Nephron (organoid): Measurements from ENCODE around the gene ZNF362.
A peak's percentile ranks its signal among the peaks of the same experiment; 100 is the strongest.

ENCODE experiments used
- H3K27ac Mint-ChIP-seq, 3 experiments: 2 replicates each; pipeline ENCODE4 v1.8.0; 2020; ENCODE audit warnings: mixed read lengths in 3 of 3, mild to moderate bottlenecking in 2 of 3, moderate library complexity in 1 of 3
- H3K27me3 Mint-ChIP-seq: 2 replicates; pipeline ENCODE4 v1.8.0; 2021; ENCODE audit warnings: low read depth, mild to moderate bottlenecking, moderate library complexity, mixed read lengths
- H3K36me3 Mint-ChIP-seq: 2 replicates; pipeline ENCODE4 v1.8.0; 2020; ENCODE audit warnings: low read depth, mixed read lengths
- H3K4me1 Mint-ChIP-seq: 2 replicates; pipeline ENCODE4 v1.8.0; 2020; ENCODE audit warnings: mixed read lengths
- H3K4me3 Mint-ChIP-seq, 3 experiments: 2 replicates each; pipeline ENCODE4 v1.8.0; 2020; ENCODE audit warnings: mild to moderate bottlenecking in 3 of 3, mixed read lengths in 3 of 3, moderate library complexity in 2 of 3
- H3K9me3 Mint-ChIP-seq: 2 replicates; pipeline ENCODE4 v1.8.0; 2020; ENCODE audit warnings: mixed read lengths
- TF ChIP-seq, protein P1 (sequence below), 3 experiments: fragments of 200-600 bp; sonication (generic); IDR thresholded peaks; one replicate each; pipeline ENCODE4 v1.5.0; 2021; ENCODE audit warnings: antibody characterized with exemption in 3 of 3; ENCODE audit not compliant: unreplicated experiment in 3 of 3

The ZNF362 gene

DNA sequence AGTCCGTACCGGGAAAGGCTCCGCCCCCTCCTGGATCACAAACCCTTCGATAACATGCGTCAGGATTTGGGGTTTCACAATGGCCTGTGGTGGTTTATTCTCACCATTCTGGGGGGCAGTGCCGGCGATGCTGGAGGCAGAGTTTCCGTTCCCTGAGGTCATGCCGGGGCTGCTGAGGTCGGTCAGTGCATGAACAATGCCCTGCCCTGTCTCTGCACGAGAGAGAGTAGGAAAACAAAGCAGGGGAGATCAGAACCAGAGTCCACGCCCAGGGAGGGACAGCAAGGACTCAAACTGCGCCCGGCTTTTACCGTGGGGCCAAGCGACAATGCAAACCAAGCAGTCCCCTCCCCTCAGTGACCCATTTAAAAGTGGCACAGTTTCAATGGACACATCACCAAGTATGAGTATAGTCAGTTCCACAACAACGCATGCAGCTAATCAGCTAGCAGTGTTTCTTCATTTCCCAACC lies 77.8 kb downstream of the ZNF362 start:
- Mint-ChIP-seq H3K27ac (peak overlapping the region in 2 of 3 experiments; percentile 32 to 66), H3K9me3 (no peaks in the 10 kb centered on the region), H3K36me3 (peaks cover 64% of the 10 kb centered on the region), H3K4me3 (no peak overlapping the region), H3K27me3 (no peaks in the 10 kb centered on the region), H3K4me1 (peaks cover 67% of the 10 kb centered on the region)
- TF ChIP-seq, protein P1, sequence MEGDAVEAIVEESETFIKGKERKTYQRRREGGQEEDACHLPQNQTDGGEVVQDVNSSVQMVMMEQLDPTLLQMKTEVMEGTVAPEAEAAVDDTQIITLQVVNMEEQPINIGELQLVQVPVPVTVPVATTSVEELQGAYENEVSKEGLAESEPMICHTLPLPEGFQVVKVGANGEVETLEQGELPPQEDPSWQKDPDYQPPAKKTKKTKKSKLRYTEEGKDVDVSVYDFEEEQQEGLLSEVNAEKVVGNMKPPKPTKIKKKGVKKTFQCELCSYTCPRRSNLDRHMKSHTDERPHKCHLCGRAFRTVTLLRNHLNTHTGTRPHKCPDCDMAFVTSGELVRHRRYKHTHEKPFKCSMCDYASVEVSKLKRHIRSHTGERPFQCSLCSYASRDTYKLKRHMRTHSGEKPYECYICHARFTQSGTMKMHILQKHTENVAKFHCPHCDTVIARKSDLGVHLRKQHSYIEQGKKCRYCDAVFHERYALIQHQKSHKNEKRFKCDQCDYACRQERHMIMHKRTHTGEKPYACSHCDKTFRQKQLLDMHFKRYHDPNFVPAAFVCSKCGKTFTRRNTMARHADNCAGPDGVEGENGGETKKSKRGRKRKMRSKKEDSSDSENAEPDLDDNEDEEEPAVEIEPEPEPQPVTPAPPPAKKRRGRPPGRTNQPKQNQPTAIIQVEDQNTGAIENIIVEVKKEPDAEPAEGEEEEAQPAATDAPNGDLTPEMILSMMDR (IDR thresholded peaks at IDR 0.05; ENCODE audit: unreplicated experiment in 3 of 3): no peak

DNA sequence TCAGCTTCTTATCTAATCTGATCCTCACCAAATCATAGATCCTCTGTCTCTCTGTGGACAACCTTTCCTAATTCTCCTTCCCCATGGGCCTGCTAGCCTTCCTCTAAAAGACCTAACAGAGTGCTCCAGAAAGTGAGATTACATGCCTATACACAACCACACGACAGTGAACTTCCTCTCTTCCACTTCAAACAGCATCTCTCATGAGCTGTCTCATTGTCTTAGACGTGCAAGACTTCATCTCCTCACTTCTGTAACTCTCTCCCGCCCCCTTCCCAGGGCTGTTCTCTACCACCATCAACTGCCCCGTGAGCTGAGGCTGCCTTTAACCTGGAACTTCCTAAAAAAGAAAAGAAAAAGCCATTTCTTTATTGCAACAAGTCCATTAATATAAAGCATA lies 78.7 kb downstream of the ZNF362 start:
- TF ChIP-seq, protein P1 (IDR thresholded peaks at IDR 0.05; ENCODE audit: unreplicated experiment in 3 of 3): no peak
- H3K27me3 Mint-ChIP-seq: no peaks in the 10 kb centered on the region
- no peaks in the 10 kb centered on the region for H3K9me3 Mint-ChIP-seq
- peak overlapping the region; percentile 32 to 40 (median 37) for H3K27ac Mint-ChIP-seq
- no peak overlapping the region for H3K4me3 Mint-ChIP-seq
- peaks cover 58% of the 10 kb centered on the region for H3K36me3 Mint-ChIP-seq
- peaks cover 76% of the 10 kb centered on the region for H3K4me1 Mint-ChIP-seq

DNA sequence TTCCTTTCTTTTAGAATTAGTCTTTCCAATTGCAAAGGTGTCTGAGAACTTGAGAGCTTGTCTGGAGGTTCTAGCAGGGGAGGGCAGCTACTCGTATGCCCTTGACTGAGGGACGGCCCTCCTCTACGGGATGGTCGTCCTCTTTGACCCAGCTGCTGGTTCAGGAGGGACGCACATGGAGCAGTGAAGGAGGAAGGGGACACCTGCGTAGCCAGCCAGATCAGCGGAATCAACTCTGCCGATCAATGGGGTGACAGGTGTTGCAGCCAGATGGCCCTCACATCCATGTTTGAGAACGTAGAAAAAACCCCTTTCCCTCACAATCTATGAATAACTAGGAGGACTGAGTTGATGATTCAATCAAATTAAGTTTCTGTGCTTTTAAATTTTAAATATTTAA lies 80.3 kb downstream of the ZNF362 start:
- peaks cover 54% of the 10 kb centered on the region for H3K36me3 Mint-ChIP-seq
- peak overlapping the region; percentile 13 to 76 (median 39) for H3K27ac Mint-ChIP-seq
- TF ChIP-seq, protein P1 (IDR thresholded peaks at IDR 0.05; ENCODE audit: unreplicated experiment in 3 of 3): no peak
- no peak overlapping the region for H3K4me3 Mint-ChIP-seq
- no peaks in the 10 kb centered on the region for H3K27me3 Mint-ChIP-seq
- no peaks in the 10 kb centered on the region for H3K9me3 Mint-ChIP-seq
- H3K4me1 Mint-ChIP-seq: peaks cover 89% of the 10 kb centered on the region

DNA sequence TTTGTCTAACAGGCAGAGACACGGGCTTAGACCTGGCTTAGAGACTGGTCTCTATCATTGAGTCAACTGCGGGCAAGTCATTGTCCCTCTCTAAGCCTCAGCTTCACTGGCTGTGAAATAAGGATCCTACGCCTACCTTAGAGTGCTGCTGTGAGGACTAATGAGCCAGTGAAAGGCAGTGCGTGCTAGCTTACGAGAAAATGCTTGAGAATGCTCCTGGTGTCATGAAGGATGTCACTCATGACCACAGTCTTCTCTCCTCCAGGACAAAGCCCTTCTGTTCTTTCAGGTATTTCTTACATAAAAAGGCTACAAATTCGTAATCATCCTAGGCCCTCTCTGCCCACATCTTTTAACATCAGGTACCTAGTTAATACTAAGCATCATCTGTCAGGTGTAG lies 81.1 kb downstream of the ZNF362 start:
- no peaks in the 10 kb centered on the region for H3K9me3 Mint-ChIP-seq
- peaks cover 48% of the 10 kb centered on the region for H3K36me3 Mint-ChIP-seq
- H3K4me1 Mint-ChIP-seq: peaks cover 90% of the 10 kb centered on the region
- no peaks in the 10 kb centered on the region for H3K27me3 Mint-ChIP-seq
- H3K27ac Mint-ChIP-seq: peak overlapping the region; percentile 76 to 90 (median 85)
- H3K4me3 Mint-ChIP-seq: no peak overlapping the region
- TF ChIP-seq, protein P1 (IDR thresholded peaks at IDR 0.05; ENCODE audit: unreplicated experiment in 3 of 3): no peak

DNA sequence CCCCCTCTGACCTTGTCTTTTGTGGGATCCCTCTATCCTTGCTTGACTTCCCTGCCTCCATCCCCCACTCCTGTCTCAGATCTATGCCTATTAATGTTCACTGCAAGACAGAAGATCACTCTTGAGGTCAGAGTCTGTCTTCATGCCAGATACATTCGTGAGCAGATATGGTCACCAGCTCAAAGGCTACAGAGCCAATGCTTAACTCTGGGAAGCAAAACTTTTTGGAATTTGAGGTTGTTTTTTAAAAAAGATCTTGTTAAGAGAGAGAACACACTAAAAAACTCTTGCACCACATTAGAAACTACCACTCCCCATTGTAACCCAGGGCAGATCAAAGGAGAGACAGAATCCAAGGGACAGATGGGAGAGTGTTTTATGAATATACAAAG lies 81.8 kb downstream of the ZNF362 start:
- Mint-ChIP-seq H3K4me3 (peak overlapping the region; percentile 0 to 15 (median 9)), H3K4me1 (peaks cover 90% of the 10 kb centered on the region), H3K27me3 (no peaks in the 10 kb centered on the region), H3K27ac (peak overlapping the region; percentile 76 to 90 (median 85)), H3K36me3 (peaks cover 46% of the 10 kb centered on the region), H3K9me3 (no peaks in the 10 kb centered on the region)
- TF ChIP-seq, protein P1 (IDR thresholded peaks at IDR 0.05; ENCODE audit: unreplicated experiment in 3 of 3): no peak

DNA sequence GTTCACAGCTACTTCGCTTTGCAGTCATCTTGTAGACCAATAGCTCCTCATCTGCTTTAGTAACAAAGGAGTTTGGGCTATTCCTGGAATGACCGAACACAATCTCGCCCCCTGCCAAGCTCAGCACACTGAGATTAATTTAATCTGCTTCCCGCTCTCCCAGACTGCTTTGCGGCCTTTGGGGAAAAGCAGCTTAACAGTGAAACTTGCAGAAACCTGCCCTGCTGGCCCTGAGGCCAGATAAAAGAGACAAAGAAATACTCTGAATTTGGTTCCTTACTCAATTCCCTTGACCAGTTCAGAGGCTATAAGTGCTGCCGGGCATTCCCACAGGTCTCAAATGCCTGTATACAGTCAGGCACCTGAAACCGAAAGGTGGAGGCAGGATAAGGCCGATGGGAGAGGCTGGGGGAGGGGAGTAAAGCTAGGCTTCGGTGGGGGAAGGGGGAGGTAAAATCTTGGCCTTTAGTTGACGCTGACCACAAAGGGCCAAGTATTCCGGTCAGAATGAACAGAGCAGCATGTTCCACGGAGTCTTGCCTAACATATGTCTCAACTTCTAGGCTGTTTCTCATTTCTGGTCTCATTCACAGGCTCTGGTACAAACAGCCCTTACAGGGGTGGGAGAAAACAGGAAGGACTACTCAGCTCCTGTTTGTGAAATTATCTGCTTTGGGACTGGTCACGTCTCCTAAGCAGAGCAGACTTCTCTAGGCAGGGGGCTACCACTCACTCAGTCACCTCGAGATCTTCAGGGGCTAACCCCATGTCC lies 82.3 kb downstream of the ZNF362 start:
- Mint-ChIP-seq H3K36me3 (peaks cover 41% of the 10 kb centered on the region), H3K27ac (peak overlapping the region; percentile 76 to 90 (median 85)), H3K27me3 (no peaks in the 10 kb centered on the region), H3K4me1 (peaks cover 87% of the 10 kb centered on the region), H3K4me3 (peak overlapping the region; percentile 9 to 48 (median 45)), H3K9me3 (no peaks in the 10 kb centered on the region)
- TF ChIP-seq, protein P1 (IDR thresholded peaks at IDR 0.05; ENCODE audit: unreplicated experiment in 3 of 3): no peak
